Stimulated activated CD8-positive, alpha-beta memory T cell treated with anti-CD3 and anti-CD28 coated beads, Interleukin-12 subunit alpha, Interleukin-12 subunit beta, amount 100 ng/mL, for 1 hour (primary cell): Measurements from ENCODE around the gene AP1M2.
"Not testable (repeated sequence)": the region's sequence is repeated elsewhere in the genome, so short reads cannot be mapped to it uniquely, and the experiment has no call there.

Experiments
- DNase-seq: peaks from one replicate; pipeline ENCODE4 v3.0.0-alpha.2; 2020; ENCODE audit warnings: low read depth

AP1M2 gene

DNA sequence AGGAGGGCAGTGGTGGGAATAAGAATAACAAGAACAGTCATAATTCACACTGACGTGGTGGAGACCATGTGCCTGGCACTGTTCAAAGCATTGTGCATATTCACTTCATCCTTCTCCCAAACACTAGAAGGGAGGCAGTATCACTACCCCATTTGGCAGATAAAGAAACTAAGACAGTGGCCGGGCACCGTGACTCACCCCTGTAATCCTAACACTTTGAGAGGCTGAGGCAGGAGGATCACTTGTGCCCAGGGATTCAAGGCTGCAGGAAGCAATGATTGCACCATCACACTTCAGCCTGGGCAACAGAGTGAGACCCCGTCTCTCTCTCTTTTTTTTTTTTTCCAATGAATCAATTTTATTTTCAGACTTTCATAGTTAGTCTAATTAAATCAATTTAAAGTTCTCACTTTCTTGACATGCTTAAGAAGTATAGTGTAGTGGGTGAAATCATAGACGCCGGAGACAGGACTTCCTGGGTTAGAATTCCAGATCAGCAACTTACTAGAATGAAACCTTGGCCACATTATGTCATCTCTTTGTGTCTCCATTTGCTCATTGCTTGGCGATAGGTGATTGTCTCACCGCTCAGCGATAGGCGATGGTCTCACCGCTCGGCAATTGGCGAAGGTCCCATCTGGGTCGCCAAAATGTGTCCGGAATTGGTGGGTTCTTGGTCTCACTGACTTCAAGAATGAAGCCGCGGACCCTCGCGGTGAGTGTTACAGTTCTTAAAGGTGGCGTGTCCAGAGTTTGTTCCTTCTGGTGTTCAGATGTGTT, 48.7 kb downstream of the AP1M2 start:
- no peak for DNase-seq

DNA sequence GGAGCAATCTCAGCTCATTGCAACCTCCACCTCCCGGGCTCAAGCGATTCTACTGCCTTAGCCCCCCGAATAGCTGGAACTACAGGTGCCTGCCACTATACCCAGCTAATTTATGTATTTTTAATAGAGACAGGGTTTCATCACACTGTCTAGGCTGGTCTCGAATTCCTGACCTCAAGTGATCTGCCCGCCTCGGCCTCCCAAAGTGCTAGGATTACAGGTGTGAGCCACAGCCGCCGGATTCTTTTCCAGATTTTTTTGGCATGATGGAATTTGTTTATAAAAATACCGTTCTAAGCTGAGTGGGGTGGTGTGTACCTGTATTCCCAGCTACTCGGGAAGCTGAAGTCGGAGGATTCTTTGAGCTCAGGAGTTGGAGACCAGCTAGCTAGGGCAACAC, 49.4 kb downstream of the AP1M2 start:
- DNase-seq = no peak

DNA sequence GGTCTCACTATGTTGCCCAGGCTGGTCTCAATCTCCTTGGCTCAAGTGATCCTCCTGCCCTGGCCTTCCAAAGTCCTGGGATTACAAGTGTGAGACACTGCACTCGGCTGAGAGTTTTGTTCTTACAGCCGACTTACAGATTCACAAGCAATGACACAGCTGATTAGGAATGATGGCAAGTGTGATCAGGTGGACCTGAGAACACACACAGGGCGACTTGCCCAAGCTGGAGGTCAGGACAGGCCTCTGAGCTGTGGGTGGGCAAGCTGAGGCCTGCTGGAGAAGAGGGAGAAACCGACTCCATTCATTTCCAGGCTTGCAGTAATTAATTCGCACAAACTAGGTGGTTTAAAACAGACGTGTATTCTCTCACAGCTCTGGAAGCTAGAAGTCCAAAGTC, 51.5 kb downstream of the AP1M2 start:
- no peak for DNase-seq

DNA sequence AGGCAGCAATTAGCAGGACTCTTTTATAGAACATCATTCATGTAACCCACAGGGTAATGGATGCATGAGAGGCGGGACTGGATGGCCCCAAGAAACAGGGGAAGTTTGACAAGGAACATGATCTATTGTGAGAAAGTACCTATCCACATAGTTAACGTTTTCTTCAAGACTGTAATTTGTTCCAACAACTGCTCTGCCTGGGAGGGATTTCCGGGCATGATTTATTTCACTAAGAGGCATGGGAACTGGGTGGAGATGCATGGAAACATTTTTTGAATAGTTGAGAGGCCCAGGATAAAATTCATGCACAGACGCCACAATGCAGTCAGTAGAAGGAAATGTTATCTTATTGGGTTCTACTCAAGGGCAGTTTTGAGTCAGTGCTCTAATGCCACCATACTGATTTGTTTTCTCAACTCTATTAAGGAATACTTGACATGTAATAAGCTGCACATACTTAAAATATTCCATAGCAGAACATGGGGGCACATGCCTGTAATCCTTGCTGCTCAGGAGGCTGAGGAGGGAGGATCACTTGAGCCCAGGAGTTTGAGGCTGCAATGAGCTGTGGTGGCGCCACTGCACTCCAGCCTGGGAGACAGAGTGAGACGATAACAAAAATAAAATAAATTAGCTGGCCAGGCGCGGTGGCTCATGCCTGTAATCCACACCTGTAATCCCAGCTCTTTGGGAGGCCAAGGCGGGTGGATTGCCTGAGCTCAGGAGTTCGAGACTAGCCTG, 53.3 kb downstream of the AP1M2 start:
- no peak for DNase-seq

GRCh38 chr19:10532457-10532856, 54.7 kb downstream of the AP1M2 start:
- no peak for DNase-seq

DNA sequence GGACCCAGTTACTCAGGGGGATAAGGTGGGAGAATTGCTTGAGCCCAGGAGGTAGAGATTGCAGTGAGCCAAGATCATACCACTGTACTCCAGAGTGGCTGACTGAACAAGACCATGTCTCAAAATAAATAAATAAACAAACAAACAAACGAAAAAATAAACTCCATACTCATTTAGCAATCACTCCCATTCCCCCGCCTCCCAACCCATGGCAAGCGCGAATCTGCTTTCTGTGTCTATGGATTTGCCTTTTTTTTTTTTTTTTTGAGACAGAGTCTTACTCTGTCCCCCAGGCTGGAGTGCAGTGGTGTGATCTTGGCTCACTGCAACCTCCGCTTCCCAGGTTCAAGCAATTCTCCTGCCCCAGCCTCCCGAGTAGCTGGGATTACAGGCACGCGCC, 60.2 kb downstream of the AP1M2 start:
- not testable (repeated sequence) for DNase-seq

- no peak for DNase-seq
Measured at GRCh38 chr19:10525636-10526035, 61.5 kb downstream of the AP1M2 start.

DNA sequence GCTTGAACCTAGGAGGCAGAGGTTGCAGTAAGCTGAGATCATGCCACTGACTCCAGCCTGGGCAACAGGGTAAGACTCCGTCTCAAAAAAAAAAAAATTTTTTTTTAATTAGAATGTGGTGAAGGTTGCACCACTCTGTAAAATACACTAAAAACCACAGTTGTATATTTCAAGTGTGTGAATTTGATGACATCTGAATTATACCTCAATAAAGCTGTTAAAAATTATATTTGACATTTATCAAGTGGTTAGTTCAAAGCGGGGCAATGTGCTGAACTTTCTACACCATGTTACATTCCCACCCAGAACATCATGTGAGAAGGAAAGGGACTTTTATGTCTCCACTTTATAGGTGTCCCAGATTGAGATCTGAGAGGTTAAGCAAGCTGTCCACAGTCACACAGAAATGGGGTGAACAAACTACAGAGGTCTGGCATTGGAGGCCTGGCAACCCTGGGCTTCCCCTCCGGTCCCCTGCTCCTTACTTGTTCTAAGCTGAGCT, 63.9 kb downstream of the AP1M2 start:
- DNase-seq = no peak
